AG20443 (cell line): ENCODE measurements around the gene MAEA.

Experiments
- DNase-seq: peaks from one replicate; pipeline ENCODE4 v3.0.0; 2012; ENCODE audit warnings: low spot score, mixed read lengths

The MAEA gene

DNA sequence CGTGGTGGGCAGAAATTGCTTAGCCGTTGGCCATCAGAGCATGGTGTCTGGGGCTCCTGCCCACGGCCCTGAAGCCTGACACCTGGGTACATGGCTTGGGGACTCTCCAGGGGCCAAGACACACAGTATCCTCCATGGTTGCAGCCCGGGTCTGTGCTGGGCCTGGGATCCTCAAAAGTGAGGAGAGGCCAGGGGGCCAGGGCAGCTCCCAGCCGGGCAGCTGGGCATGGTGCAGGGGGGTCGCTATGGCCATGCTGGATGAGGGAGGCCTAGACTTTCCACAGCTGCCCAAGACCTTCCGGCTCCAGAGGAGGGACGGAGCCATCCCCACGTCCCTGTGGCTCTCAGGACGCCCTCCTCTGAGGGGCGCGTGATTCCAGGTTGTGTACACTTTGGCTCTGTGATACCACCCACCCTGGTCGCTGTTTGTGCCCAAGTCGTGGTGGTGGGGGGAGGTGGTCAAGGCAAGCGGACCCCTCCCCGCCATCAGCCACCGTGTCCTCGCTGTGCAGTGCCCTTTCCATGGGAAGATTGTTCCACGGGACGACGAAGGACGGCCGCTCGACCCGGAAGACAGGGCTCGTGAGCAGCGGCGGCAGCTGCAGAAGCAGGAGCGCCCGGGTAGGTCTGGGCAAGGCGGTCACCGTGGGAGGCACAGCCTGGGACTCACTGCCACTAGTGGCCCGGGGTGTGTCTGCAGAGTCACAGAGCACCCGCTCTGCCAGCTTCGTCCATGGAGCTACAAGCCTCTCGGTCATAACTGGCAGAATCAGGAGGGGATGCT, 90.9 kb downstream of the MAEA start:
- no peak for DNase-seq

DNA sequence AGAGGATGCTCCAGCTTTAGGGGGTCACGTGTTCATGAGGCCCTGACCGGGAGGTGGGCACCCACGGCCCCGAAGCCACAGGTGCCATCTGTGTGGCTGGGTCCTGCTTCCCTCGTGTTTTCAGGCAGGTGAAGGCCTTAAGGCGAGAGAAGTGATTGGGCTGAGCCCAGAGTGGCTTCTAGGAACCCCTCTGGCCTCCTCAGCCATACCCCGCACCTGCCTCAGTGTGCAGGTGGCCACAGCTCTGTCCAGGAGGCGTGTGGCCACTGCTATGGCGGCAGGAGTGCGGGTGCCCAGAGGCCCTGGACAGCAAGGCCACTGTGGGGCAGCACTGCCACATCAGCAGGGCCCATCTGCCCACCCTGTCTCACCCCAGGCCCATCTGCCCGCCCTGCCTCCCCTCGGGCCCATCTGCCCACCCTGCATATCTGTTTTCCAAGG, 91.5 kb downstream of the MAEA start:
- no peak for DNase-seq

DNA sequence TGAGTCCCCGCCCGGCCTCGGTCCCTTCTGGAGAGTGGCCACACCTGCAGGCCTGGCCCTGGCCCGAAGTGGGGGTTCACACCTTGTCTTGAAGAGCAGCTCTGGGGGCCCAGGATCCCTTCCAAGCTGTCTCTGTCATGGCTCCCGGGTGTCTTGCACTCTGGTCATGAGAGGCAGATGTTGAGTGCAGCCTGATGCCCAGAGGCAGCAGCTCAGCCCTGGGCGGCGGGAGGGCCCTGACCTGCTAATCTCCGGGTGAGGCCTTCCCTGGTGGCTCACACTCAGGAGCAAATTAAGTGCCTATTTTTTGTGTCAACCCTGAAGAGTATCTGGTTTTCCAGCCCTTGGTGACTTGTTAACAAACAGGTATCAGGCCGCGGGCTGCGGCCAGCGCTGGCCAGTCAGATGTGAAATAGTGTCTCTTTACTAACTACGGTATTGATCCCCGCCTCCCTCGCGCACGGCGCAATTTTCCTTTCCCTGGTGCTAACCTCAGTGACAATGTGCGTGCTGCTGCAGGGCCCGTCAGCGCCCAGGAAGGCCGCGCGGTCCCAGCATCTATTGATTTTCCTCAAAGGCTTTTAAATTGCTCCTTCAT, 92.4 kb downstream of the MAEA start:
- no peak for DNase-seq

DNA sequence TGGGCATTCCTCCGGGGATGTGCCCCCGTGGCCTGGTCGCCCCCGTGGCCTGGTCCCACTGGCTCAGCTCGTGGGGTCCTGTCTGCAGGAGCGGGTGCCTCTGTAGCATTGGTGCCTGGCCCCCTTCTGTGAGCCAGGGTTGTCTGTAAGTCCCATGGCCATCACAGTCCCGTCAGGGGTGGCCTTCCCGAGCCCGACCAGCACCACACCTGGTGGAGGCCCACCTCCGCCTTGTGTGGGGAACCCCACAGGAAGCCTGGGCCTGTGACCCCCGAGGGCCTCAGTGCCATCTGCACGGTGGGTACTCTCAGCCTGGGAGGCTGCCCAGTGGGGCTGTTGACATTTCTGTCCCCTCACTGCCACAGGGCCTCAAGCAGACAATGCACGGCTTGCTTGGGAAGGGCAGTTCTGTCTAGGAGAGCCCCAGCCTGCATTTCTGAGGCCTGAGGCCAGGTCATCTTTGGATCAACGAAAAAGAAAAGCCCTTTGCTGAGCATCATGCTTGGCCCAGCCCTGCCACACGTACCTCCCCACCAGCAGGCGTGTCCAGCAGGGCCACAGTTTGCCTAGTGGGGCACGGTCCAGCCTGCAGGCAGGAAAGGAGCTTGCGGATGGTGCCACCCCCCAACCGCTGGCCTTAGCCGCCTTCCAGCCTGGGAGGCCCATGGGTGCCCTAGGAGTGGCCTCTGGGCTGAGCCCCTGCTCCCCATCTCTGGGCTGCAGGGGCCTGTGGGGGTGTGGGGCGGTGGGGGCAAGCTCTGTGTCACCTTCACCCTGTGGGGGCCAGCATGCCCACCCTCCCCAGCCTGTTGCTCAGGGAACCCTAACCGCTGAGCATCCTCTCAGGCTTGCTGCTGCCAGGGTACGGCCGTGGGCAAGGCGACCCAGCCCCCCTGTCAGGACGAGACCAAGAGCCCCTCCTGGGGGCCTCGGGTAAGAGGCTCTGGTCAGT, 93.4 kb downstream of the MAEA start:
- DNase-seq, result no peak

DNA sequence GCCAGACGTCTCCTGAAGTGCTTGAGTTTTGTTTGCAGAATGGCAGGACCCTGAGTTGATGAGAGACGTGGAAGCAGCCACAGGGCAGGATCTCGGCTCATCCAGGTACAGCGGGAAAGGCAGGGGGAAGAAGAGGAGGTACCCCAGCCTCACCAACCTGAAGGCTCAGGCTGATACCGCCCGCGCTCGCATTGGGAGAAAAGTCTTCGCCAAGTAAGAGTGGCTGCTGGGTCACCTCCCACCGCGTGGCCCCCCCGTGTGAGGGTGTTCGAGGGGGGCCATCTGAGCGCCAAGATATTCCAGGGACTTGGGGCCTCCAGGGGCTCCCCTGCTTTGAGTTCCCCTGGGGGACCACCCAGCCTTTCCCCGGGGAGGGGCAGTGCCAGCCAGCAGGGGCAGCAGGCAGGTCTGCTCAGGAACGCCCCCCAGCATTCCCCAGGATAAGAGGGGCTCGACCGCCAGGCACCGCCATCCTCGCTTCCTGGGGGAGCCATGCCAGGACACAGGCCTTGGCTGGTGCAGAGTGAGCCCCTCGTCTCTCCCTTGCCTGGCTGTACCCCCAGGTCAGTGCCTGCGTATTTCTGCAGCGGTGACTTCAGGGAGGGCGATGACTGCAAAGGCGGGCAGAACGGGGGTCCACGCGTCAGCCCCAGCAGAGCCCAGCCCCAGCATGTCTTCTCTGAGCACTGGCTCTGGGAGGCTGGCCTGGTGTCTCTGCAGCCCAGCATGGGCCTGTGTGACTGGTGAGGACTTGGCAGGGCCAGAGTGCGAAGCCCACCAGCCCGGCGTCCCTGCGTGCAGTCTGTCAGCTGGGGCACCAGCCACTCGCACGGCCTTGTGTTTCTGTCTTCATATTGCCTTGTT, 94.3 kb downstream of the MAEA start:
- DNase-seq, result no peak

DNA sequence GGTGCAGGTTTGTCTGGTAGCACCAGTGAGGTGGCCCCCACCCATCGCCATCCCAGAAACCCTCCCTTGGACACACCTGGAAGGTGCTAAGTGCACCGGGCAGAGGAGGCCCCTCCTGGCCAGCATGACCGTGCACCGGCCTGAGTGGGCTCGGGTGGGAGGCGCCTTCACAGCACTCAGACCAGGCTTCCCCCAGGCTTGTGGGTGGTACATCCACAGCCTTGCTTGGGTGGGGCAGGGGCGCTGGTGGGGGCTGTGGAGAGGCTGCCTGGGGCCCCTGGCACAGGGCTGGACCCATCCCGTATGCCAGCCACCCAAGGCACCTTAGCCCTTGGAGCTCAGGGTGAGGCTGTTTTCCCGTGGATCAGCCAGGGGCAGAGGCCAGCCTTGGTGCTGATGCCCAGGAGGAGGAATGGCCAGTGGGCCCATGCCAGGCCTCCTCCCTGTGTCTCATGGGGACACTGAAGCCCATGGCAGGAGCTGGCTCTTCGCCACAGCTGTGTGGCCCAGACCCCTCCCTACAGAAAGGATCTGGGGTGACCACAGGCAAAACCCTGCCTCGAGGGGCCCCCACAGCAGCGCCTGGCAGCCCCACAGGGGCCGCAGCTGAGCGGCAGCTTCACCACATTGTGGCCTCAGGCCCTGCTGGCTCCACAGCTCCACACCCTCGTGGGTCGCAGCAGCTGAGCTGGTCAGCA, 95.1 kb downstream of the MAEA start:
- no peak for DNase-seq

DNA sequence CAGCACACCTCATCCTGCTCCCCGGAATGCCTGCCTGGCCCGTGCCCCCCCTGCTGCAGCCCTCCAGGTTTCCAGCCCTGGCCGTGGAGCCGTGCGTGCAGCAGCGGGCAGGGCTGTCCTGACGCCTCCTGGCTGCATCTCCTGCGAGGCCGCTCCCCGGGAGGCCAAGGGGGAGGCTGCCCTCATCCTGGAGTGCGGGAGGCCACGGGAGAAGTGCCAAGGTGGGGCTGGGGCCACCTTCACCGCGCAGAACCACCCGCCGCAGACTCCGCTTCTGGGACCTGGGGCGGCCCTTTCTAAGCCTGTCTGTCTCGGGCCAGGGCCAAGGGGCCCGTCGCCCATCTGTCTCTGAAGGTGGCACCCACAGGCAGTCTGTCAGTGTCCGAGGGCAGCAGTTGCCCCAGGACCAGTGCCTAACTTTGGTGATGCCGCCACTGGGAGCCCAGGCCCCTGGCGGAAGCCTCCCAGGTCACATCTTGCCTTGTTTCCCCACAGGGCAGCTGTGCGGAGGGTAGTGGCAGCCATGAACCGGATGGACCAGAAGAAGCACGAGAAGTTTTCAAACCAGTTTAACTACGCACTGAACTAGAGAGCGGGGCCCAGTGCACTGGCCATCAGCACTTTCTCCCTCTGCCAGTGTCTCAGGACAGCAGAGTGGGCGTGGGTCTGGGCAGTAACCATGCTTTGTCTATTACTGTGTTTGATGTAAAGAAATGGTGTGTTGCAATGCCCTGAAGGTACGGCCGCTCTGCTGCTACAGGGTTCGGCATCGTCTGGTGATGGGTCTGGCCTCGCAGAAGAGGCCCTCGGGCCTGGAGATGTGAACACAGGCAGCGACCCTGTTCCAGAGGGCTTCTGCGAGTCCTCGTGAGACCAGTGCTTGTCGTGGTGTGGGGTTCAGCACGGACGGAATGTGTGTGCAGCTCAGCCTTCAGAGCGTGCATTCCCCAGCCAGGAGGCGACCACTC, 96.0 kb downstream of the MAEA start:
- no peak for DNase-seq
